Limb (tissue), 2 donors: ENCODE measurements around the gene TROAP.
"Not testable (repeated sequence)": the region's sequence is repeated elsewhere in the genome, so short reads cannot be mapped to it uniquely, and the experiment has no call there.

Experiments used
- DNase-seq, 2 donors: peaks; one replicate each; pipeline ENCODE4 v3.0.0-alpha.2; 2016; ENCODE audit errors: extremely low spot score in 2 of 2

The TROAP gene

GRCh38 chr12:49327887-49328286 is 4.8 kb downstream of the TROAP start:
- DNase-seq = no peak

- DNase-seq = no peak
These were observed 5.8 kb downstream of the TROAP start for GRCh38 chr12:49328816-49329215.

- no peak for DNase-seq
These were observed 7.1 kb downstream of the TROAP start for GRCh38 chr12:49330032-49330619.

GRCh38 chr12:49330631-49331379 is 7.8 kb downstream of the TROAP start:
- no peak for DNase-seq

GRCh38 chr12:49331380-49332222 is 8.5 kb downstream of the TROAP start:
- peak; percentile 61 to 83 for DNase-seq

GRCh38 chr12:49332441-49332861 is 9.4 kb downstream of the TROAP start:
- peak in 1 of 2 donors; percentile 45 for DNase-seq

- DNase-seq = no peak
These were observed 9.9 kb downstream of the TROAP start for GRCh38 chr12:49332891-49333371.

GRCh38 chr12:49333778-49334177 is 10.7 kb downstream of the TROAP start:
- DNase-seq = not testable (repeated sequence)

- peak in 1 of 2 donors; percentile 36 for DNase-seq
These were observed 11.2 kb downstream of the TROAP start for GRCh38 chr12:49334226-49334625.

GRCh38 chr12:49334681-49335080 is 11.6 kb downstream of the TROAP start:
- no peak for DNase-seq

GRCh38 chr12:49335118-49335954 is 12.3 kb downstream of the TROAP start:
- DNase-seq = peak in 1 of 2 donors; percentile 39

- no peak for DNase-seq
These were observed 13.0 kb downstream of the TROAP start for GRCh38 chr12:49335955-49336644.

GRCh38 chr12:49336645-49337584 is 13.9 kb downstream of the TROAP start, which contains the start of gene C1QL4:
C1QL4 (minus strand) TSS chr12:49337188; CDS start chr12:49336477, 711 bp downstream.
- peak; percentile 81 to 94 for DNase-seq

GRCh38 chr12:49338830-49339463 is 15.9 kb downstream of the TROAP start:
- no peak for DNase-seq

- DNase-seq = peak in 1 of 2 donors; percentile 41
These were observed 16.4 kb downstream of the TROAP start for GRCh38 chr12:49339464-49339861.

GRCh38 chr12:49340095-49340870 is 17.2 kb downstream of the TROAP start:
- DNase-seq = no peak

- no peak for DNase-seq
These were observed 18.1 kb downstream of the TROAP start for GRCh38 chr12:49340971-49341776.
